HG03460 (cell line): ENCODE data around the gene ANP32B.
"Not testable (repeated sequence)": the region's sequence is repeated elsewhere in the genome, so short reads cannot be mapped to it uniquely, and the experiment has no call there.

Source experiments
- ATAC-seq: cut with Tn5 transposase; IDR thresholded peaks from one replicate; pipeline ENCODE4 v1.9.1; 2021; ENCODE audit not compliant: unreplicated experiment

Gene ANP32B

DNA sequence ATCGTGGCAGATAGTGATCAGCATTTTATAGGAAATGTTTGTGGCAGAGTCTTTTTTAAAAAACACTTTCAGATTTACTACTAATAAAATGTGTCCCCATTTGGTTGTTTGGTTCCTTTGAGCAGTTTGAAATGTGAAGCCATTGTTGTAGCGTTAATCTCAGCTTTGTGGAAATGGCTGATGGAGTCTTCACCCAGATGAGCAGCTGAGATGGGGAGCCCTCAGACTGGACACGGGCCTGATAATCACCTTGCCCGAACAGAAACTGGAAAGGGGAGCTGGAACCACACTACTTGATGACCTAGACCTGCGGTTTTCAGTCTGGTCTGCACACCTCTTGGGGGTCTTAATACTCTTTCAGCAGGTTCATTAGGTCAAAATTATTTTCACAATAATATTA lies 20.6 kb upstream of the ANP32B start:
- no peak for ATAC-seq

DNA sequence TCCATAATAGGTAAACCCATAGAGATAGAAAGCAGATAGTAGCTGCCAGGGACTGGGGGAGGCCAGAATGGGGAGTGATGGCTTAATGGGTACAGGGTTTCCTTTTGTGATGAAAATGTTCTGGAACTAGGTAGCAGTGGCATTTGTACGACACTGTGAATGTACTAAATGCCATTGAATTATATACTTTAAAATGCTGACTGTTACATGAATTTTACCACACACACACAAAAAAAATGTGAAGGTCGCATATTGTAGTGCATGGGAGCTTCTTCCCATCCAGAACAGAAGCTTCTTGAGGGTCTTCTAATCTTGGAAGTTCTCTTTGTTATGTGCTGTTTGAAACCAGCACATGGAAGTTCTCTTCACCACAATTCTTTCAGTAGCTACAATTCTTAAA lies 19.9 kb upstream of the ANP32B start:
- ATAC-seq, result no peak

DNA sequence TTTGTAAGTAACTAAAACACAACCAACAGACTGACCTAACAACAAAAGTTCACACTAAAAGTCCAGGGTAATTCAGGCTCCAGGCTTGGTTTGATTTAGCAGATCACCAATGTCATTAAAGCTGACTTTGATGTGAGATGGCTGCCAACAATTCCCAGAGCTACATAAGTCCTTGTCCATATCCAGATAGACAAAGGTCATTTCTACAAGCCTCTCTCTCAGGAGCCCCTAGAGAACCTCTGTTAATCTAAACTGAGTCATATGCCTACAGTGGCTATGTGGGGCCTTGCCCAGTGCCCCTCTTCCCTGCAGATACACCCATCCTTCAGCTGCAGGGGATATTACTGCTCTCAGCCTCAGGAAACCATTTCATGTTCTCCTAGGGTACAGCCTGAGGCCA lies 18.2 kb upstream of the ANP32B start:
- ATAC-seq, result no peak

DNA sequence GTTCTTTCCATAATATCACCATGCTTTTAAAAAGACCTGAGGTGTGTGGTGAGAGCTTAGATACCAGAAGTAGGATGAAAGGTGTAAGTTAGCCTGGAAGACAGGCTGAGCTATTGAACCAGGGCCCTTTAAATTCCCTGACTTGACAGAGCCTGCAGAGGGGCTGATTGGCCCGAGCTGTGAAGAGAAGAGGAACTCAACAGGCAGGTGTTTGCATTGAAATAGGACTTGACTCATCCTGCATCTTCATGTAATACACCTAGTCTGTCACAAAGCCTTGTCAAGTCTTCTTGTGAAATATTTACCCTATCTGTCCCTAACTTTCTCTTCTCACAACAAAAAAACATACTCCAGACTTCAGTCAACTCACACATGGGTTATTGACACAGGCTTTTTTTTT lies 16.6 kb upstream of the ANP32B start:
- no peak for ATAC-seq

DNA sequence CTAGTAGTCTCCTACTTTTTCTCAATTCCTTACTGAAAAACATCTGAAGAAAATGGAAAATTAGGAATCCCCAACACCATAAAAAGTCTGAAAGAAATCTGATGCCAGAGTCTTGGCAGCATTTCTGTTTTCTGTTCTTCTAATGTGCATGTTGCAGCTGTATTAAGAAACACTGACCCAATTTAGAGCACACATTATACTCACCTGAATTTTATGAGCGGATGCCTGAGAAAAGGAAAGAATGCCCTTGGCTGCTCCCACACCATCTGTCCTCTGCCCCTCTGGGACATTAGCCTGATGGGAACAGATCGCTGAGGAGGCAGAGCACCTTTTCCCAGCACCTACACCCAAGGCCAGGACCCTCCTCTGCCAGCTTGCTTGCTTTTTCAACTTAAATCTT lies 14.1 kb upstream of the ANP32B start:
- no peak for ATAC-seq

GRCh38 chr9:97970165-97970564 lies 13.0 kb upstream of the ANP32B start:
- ATAC-seq, result no peak

DNA sequence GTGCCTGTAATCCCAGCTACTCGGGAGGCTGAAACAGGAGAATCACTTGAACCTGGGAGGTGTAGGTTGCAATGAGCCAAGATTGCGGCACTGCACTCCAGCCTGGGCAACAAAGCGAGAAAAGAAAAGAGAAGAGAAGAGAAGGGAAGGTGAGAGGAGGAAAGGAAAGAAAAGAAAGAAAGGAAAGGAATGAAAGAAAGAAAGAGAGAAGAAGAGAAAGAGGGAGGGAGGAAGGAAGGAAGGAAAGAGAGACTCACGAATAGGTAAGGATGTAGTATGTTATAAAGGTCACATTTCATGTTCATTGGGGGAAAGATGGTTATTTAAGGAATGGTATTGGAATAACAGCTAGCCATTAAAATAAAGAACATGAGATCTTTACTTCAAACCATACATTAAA lies 10.4 kb upstream of the ANP32B start:
- ATAC-seq, result no peak

- ATAC-seq, result no peak
These were observed 7.8 kb upstream of the ANP32B start for GRCh38 chr9:97975376-97975775.

DNA sequence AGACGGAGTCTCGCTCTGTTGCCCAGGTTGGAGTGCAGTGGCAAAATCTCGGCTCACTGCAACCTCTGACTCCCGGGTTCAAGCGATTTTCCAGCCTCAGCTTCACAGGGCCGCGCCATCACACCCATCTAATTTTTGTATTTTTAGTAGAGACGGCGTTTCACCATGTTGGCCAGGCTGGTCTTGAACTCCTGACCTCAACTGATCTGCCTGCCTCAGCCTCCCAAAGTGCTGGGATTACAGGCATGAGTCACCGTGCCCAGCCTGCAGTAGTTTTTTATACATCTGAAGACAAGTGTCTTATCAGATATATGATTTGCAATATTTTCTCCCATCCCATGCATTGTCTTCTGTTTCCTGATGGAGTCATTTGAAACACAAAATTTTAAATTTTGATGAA lies 6.5 kb upstream of the ANP32B start:
- not testable (repeated sequence) for ATAC-seq

- no peak for ATAC-seq
These were observed 4.6 kb upstream of the ANP32B start for GRCh38 chr9:97978371-97979130.

GRCh38 chr9:97979788-97980478 lies 3.2 kb upstream of the ANP32B start:
- ATAC-seq, result no peak

DNA sequence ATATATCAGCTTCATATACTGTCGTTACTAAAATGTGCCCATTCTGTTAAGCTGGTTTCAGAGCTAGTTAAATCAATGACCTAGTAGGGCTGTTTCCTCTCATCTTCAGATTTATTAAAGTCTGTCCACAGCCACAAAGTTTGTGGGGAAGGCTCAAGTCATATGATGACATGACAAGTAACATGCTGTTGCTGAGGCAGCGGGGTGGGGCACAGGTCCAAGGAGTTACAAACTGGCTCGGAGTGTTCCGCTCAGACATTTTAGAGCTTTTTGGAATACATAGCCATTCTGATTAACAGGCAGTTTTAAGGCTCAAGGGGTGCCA lies 2.7 kb upstream of the ANP32B start:
- ATAC-seq, result no peak

DNA sequence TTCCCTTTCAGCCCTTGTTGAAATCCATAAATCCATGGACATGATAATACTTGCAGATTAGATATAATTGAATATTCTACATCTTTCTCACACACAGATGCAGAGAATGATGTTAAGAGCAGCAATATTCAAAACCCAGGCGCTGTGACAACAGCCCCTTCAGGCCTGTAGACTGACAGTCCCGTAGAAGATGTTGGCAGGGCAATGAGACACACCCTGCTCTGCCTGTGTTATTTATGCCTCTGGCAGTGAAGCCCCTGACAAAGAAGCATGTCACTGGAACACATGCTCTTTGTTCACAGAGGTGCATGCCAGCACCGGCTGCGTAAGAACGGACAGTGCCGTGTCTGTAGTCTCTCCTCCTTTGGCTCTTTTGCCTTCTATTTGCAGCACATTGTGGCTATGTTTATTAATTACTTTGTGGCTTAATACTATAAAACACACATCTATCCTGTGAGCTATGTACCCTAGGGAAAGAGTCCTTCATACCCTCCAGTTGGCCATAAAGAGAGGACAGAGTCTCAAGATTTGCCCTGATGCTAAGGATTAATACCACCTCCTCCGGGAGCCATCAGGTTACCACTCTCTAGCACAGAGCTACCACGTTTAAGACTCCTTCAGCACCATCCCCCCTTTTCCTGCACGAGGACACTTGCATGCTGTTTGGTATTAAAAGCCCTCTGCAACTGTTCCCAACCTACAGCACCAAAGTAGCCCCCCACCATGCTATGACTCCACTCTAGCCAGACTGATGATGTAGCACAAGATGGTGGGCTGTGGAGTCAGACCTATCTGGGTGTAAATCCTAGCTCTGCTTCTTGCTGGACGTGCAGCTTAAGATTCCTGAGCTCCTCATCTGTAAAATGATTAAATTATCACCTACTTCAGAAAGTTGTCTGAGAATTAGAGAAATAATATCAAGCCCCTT lies 2.0 kb upstream of the ANP32B start:
- ATAC-seq, result no peak

GRCh38 chr9:97981846-97982682 lies 1.1 kb upstream of the ANP32B start:
- no peak for ATAC-seq

GRCh38 chr9:97983589-97984187 lies 547 bp downstream of the ANP32B start:
- no peak for ATAC-seq

DNA sequence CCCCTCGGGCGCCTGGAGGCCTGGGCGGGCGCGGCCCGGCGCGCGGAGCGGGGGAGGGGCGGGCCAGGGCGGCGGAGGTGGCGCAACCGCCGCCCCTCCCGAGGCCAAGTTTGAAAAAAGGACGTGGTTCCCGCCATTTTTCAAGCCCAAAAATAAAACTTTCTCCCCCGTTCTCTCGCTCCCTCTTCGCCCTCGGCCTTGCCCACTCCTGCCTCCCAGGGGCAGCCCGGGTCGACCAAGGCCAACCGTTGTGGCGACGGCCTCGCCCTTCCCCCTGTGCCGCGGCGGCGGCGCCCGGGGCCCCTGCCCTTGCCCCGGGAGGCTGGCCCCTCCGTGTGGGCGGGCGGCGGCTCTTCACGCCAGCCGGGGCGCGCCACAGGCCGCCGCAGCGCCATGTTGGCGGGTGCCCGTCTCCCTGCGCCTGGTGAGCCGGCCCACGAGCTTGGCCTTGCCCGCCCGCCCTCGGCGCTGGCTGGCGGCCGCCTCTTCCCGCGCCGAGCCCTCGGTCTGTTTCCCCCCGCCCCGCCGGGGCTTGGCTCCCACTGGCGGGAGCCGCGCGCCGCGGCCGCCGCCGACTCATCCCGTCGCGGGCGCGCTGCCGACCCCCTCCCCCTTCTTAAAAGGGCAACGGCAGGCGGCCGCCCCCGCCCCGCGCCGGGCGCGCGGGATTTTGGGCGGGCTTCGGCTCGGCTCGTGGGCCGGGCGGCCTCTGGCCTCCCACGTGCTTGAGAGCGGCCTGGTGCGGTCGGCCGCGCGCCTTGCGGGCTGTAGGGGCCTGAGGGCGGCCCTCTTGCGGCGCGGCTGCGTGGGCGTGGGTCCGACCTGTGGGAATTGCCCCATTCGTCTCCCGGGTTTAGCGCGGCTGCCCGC lies 1.3 kb downstream of the ANP32B start:
- ATAC-seq, result peak; percentile 21

GRCh38 chr9:97985058-97985861 lies 2.1 kb downstream of the ANP32B start:
- peak; percentile 1 for ATAC-seq

DNA sequence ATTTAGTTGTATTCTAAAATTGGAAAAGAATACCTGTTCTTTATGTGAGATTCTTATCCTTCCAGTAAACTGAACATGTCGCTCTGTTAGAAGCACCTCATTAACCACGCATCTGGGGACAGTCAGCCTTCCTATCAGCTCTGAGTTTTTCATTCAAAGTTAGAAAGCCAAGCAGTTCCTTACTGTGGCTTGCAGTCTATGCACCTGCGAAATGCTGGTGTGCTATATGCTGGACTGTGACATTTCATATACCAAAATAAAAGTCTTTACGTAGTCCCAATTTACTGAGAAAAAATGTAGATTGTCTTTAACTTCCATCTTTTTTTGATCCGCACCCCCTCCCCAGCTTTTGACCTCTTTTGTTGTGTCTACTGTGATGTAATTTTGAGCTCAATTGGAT lies 4.3 kb downstream of the ANP32B start:
- ATAC-seq, result no peak

- ATAC-seq, result no peak
These were observed 7.1 kb downstream of the ANP32B start for GRCh38 chr9:97990259-97990658.
